HEK293T (cell line): Measurements from ENCODE around the gene SLC39A6.

Experiments
- BHLHE40 ChIP-seq: fragments of 450-650 bp; IDR thresholded peaks from 2 replicates; pipeline ENCODE4 v1.6.1; 2016; ENCODE audit warnings: mild to moderate bottlenecking, moderate library complexity, borderline replicate concordance
- ELF4 ChIP-seq: fragments of 450-650 bp; IDR thresholded peaks from 2 replicates; pipeline ENCODE4 v1.6.1; 2017; ENCODE audit warnings: antibody characterized with exemption
- FOXA1 ChIP-seq: fragments of 450-650 bp; IDR thresholded peaks from 2 replicates; pipeline ENCODE4 v1.6.1; 2016; ENCODE audit warnings: mild to moderate bottlenecking
- FOXK2 ChIP-seq: fragments of 450-650 bp; IDR thresholded peaks from 2 replicates; pipeline ENCODE4 v1.6.1; 2016; ENCODE audit warnings: mild to moderate bottlenecking
- FOXM1 ChIP-seq: fragments of 450-650 bp; IDR thresholded peaks from 2 replicates; pipeline ENCODE4 v1.6.1; 2017; ENCODE audit warnings: mild to moderate bottlenecking, borderline replicate concordance
- HDGF ChIP-seq: fragments of 450-650 bp; IDR thresholded peaks from 2 replicates; pipeline ENCODE4 v1.6.1; 2017; ENCODE audit warnings: antibody characterized with exemption, borderline replicate concordance
- LEF1 ChIP-seq: fragments of 450-650 bp; IDR thresholded peaks from 2 replicates; pipeline ENCODE4 v1.6.1; 2017; ENCODE audit warnings: mild to moderate bottlenecking, borderline replicate concordance
- NFRKB ChIP-seq: fragments of 450-650 bp; IDR thresholded peaks from 2 replicates; pipeline ENCODE4 v1.6.1; 2016; ENCODE audit warnings: mild to moderate bottlenecking, moderate library complexity
- SP1 ChIP-seq: fragments of 450-650 bp; IDR thresholded peaks from 2 replicates; pipeline ENCODE4 v1.6.1; 2017
- SUZ12 ChIP-seq: fragments of 450-650 bp; IDR thresholded peaks from 2 replicates; pipeline ENCODE4 v1.6.1; 2016; ENCODE audit warnings: mild to moderate bottlenecking
- TARDBP ChIP-seq: fragments of 450-650 bp; IDR thresholded peaks from 2 replicates; pipeline ENCODE4 v1.6.1; 2016
- ZNF384 ChIP-seq: fragments of 450-650 bp; IDR thresholded peaks from 2 replicates; pipeline ENCODE4 v1.6.1; 2016

GRCh38 chr18:36085195-36085594 is 43.9 kb downstream of the SLC39A6 start:
- TF ChIP-seq SP1 (no peak), ZNF384 (no peak), SUZ12 (no peak), FOXK2 (no peak), LEF1 (no peak), TARDBP (no peak), BHLHE40 (no peak), FOXA1 (no peak), ELF4 (no peak), FOXM1 (no peak), HDGF (no peak), NFRKB (no peak)
